GM23248 (cell line): ENCODE measurements around the gene CCDC28B. TPM values are rescaled to one million over a fixed set of nuclear protein-coding genes. Genes with fewer than 3 reads are reported as not detected.

Experiments used
- DNase-seq: peaks from one replicate; pipeline ENCODE4 v3.0.0-alpha.2; 2015
- H2AFZ ChIP-seq: fragments of 200-600 bp; sonication (generic); 2 replicates; pipeline ENCODE4 v1.6.1; 2016; ENCODE audit warnings: antibody characterized with exemption
- H3F3A ChIP-seq: fragments of 200-600 bp; sonication (generic); 2 replicates; pipeline ENCODE4 v1.6.1; 2016; ENCODE audit warnings: mild to moderate bottlenecking, antibody characterized with exemption, mixed run types; ENCODE audit not compliant: insufficient read depth
- H3K27ac ChIP-seq: fragments of 200-600 bp; sonication (generic); 2 replicates; pipeline ENCODE4 v1.5.1; 2016; ENCODE audit warnings: mild to moderate bottlenecking
- H3K27me3 ChIP-seq: fragments of 200-600 bp; sonication (generic); replicated peaks from 2 replicates; pipeline ENCODE4 v1.6.1; 2016; ENCODE audit warnings: mild to moderate bottlenecking; ENCODE audit not compliant: insufficient read depth
- H3K36me3 ChIP-seq: fragments of 200-600 bp; sonication (generic); 2 replicates; pipeline ENCODE4 v1.6.1; 2016; ENCODE audit warnings: low read depth, mild to moderate bottlenecking
- H3K4me1 ChIP-seq: fragments of 200-600 bp; sonication (generic); 2 replicates; pipeline ENCODE4 v1.6.1; 2016; ENCODE audit warnings: mild to moderate bottlenecking; ENCODE audit not compliant: insufficient read depth
- H3K4me2 ChIP-seq: fragments of 200-600 bp; sonication (generic); one replicate; pipeline ENCODE4 v1.6.1; 2016; ENCODE audit warnings: mild to moderate bottlenecking; ENCODE audit not compliant: unreplicated experiment
- H3K4me3 ChIP-seq: fragments of 200-600 bp; sonication (generic); 2 replicates; pipeline ENCODE4 v1.5.1; 2016; ENCODE audit warnings: mild to moderate bottlenecking
- H3K79me2 ChIP-seq: fragments of 200-600 bp; sonication (generic); 2 replicates; pipeline ENCODE4 v1.6.1; 2016; ENCODE audit warnings: mild to moderate bottlenecking; ENCODE audit not compliant: insufficient read depth
- H3K9ac ChIP-seq: fragments of 200-600 bp; sonication (generic); 2 replicates; pipeline ENCODE4 v1.6.1; 2016; ENCODE audit warnings: mild to moderate bottlenecking
- H3K9me2 ChIP-seq: fragments of 200-600 bp; sonication (generic); 2 replicates; pipeline ENCODE4 v1.6.1; 2016; ENCODE audit warnings: mixed run types, mild to moderate bottlenecking, moderate library complexity; ENCODE audit not compliant: insufficient read depth
- H3K9me3 ChIP-seq: fragments of 200-600 bp; sonication (generic); one replicate; pipeline ENCODE4 v1.6.1; 2017; ENCODE audit warnings: low read depth
- H4K20me1 ChIP-seq: fragments of 200-600 bp; sonication (generic); 2 replicates; pipeline ENCODE4 v1.6.0; 2016; ENCODE audit not compliant: insufficient read depth
- EZH2 ChIP-seq: fragments of 200-600 bp; sonication (generic); IDR thresholded peaks from 2 replicates; pipeline ENCODE4 v1.6.1; 2018; ENCODE audit warnings: antibody characterized with exemption, mild to moderate bottlenecking; ENCODE audit not compliant: insufficient read depth, poor library complexity, severe bottlenecking
- EZH2phosphoT487 ChIP-seq: fragments of 200-600 bp; sonication (generic); IDR thresholded peaks from 2 replicates; pipeline ENCODE4 v1.6.1; 2018; ENCODE audit warnings: antibody characterized with exemption, moderate library complexity, mild to moderate bottlenecking, low read depth; ENCODE audit not compliant: insufficient read depth
- WGBS, 2 experiments: methylation state at CpG; one replicate each; pipeline ENCODE4 v1.1.6; 2015 to 2017; ENCODE audit warnings: low lambda C conversion rate in 2 of 2, low coverage in 1 of 2; ENCODE audit errors: missing lambda C conversion rate in 2 of 2; 5-methylcytosine and 5-hydroxymethylcytosine counted together
- in situ Hi-C: fragments of 300-500 bp; cut with MboI; formaldehyde crosslinking; loops from 2 replicates; pipeline ENCODE4 v1.15.0; 2020
- polyA plus RNA-seq: library from polyadenylated mRNA; unstranded; fragments of >200 nt; fragmentation: Nextera tagmentation; extraction: Ambion mirVana; gene quantifications from 2 replicates; pipeline ENCODE4 v1.2.1, GENCODE V29; 2016
- total RNA-seq: library from RNA; depleted of rRNA; stranded (reverse); fragments of >200 nt; shearing (Covaris generic); gene quantifications from 2 replicates; pipeline ENCODE4 v1.2.3, GENCODE V29; 2014

CCDC28B gene
- total and polyA plus RNA-seq, 2 experiments from 2014 or later = 17.7 to 19.7 TPM

GRCh38 chr1:32228771-32229170, 28.4 kb downstream of the CCDC28B start:
- peaks cover 38% of the 10 kb centered on the region for H3K79me2 ChIP-seq
- H3K27me3 ChIP-seq = no peaks in the 10 kb centered on the region
- no peak overlapping the region for H3K4me2 ChIP-seq
- H3K9me3 ChIP-seq = no peaks in the 10 kb centered on the region
- 79 to 80% methylated on average over 3 of the region's 3 CpGs for WGBS, 2 experiments
- H3K9ac ChIP-seq = no peak overlapping the region
- H3K4me1 ChIP-seq = peaks cover 4% of the 10 kb centered on the region; the same call in 1 of the 2 replicates
- no peak for TF ChIP-seq EZH2
- TF ChIP-seq EZH2phosphoT487 = no peak
- H3F3A ChIP-seq = peaks cover 11% of the 10 kb centered on the region; the same call in 1 of the 2 replicates
- DNase-seq = peak; percentile 34
- no peak overlapping the region for H3K27ac ChIP-seq
- H4K20me1 ChIP-seq = no peaks in the 10 kb centered on the region
- in situ Hi-C loops = no loop called here
- no peak overlapping the region for H2AFZ ChIP-seq
- no peak overlapping the region for H3K4me3 ChIP-seq
- no peaks in the 10 kb centered on the region for H3K9me2 ChIP-seq
- peaks cover 59% of the 10 kb centered on the region for H3K36me3 ChIP-seq

- peaks cover 40% of the 10 kb centered on the region for H3K36me3 ChIP-seq
- no peak overlapping the region for H3K4me2 ChIP-seq
- H3K4me1 ChIP-seq = peaks cover 14% of the 10 kb centered on the region
- in situ Hi-C loops = no loop called here
- TF ChIP-seq EZH2phosphoT487 = no peak
- TF ChIP-seq EZH2 = no peak
- no peaks in the 10 kb centered on the region for H4K20me1 ChIP-seq
- H3K9me2 ChIP-seq = no peaks in the 10 kb centered on the region
- H3K27ac ChIP-seq = no peak overlapping the region
- H2AFZ ChIP-seq = no peak overlapping the region
- no peaks in the 10 kb centered on the region for H3K9me3 ChIP-seq
- no peaks in the 10 kb centered on the region for H3K27me3 ChIP-seq
- 0 out of 2 replicates have a peak, but pooled peaks cover 7% of the 10 kb centered on the region for H3K79me2 ChIP-seq
- H3F3A ChIP-seq = peaks cover 33% of the 10 kb centered on the region
- no peak overlapping the region for H3K4me3 ChIP-seq
- H3K9ac ChIP-seq = no peak overlapping the region
- DNase-seq = no peak
- 82 to 83% methylated on average over 5 of the region's 5 CpGs for WGBS, 2 experiments
Measured at GRCh38 chr1:32231843-32232432, 31.5 kb downstream of the CCDC28B start.

- H4K20me1 ChIP-seq = no peaks in the 10 kb centered on the region
- peaks cover 34% of the 10 kb centered on the region for H3K36me3 ChIP-seq
- no peaks in the 10 kb centered on the region for H3K9me3 ChIP-seq
Measured at GRCh38 chr1:32232558-32233304, 32.3 kb downstream of the CCDC28B start.

GRCh38 chr1:32234792-32235191, 34.4 kb downstream of the CCDC28B start:
- WGBS, 2 experiments = 92 to 98% methylated on average over 7 of the region's 7 CpGs
- in situ Hi-C loops = no loop called here
- Histone ChIP-seq H3K27ac (peak overlapping the region; percentile 91), H3K4me2 (no peak overlapping the region), H3F3A (peaks cover 34% of the 10 kb centered on the region), H3K4me1 (peaks cover 16% of the 10 kb centered on the region), H3K79me2 (no peaks in the 10 kb centered on the region), H3K27me3 (no peaks in the 10 kb centered on the region), H3K36me3 (peaks cover 16% of the 10 kb centered on the region), H4K20me1 (no peaks in the 10 kb centered on the region), H3K9me2 (no peaks in the 10 kb centered on the region), H3K9me3 (no peaks in the 10 kb centered on the region), H3K4me3 (no peak overlapping the region), H2AFZ (no peak overlapping the region), H3K9ac (0 out of 2 replicates have a peak overlapping the region, but pooled peaks have one; percentile 65)
- no peak for DNase-seq
- TF ChIP-seq EZH2phosphoT487 = no peak
- TF ChIP-seq EZH2 = no peak

More at GRCh38 chr1:32232558-32233304, 32.3 kb downstream of the CCDC28B start:
- Histone ChIP-seq H3K4me1 (peaks cover 16% of the 10 kb centered on the region), H3K4me2 (no peak overlapping the region), H3K27me3 (no peaks in the 10 kb centered on the region), H3K79me2 (0 out of 2 replicates have a peak, but pooled peaks cover 2% of the 10 kb centered on the region), H3F3A (peaks cover 35% of the 10 kb centered on the region), H3K9ac (no peak overlapping the region), H3K4me3 (no peak overlapping the region), H2AFZ (no peak overlapping the region), H3K27ac (no peak overlapping the region), H3K9me2 (no peaks in the 10 kb centered on the region)
- TF ChIP-seq EZH2phosphoT487 (no peak), EZH2 (no peak)
- in situ Hi-C loops = no loop called here
- DNase-seq = no peak
- WGBS, 2 experiments = 88 to 91% methylated on average over 8 of the region's 8 CpGs
